H9 (cell line): ENCODE results near the gene ALDH1A1. TPM values are rescaled to one million over a fixed set of nuclear protein-coding genes. Genes with fewer than 3 reads are reported as not detected.

Source experiments
- DNase-seq: peaks from one replicate; pipeline ENCODE4 v3.0.0-alpha.2; 2017
- H2AFZ ChIP-seq: one replicate; pipeline ENCODE4 v1.6.1; 2013; ENCODE audit warnings: mild to moderate bottlenecking, low read length, control low read depth, moderate library complexity
- H2AK5ac ChIP-seq: 2 replicates; pipeline ENCODE4 v1.6.1; 2013; ENCODE audit warnings: low read length, control low read depth, mixed read lengths; ENCODE audit not compliant: insufficient read length
- H2BK120ac ChIP-seq: one replicate; pipeline ENCODE4 v1.6.1; 2013; ENCODE audit warnings: low read depth, mild to moderate bottlenecking, low read length, control low read depth, inconsistent platforms; ENCODE audit not compliant: poor library complexity, severe bottlenecking
- H2BK12ac ChIP-seq: 2 replicates; pipeline ENCODE4 v1.6.1; 2013; ENCODE audit warnings: low read length, control low read depth, mixed read lengths, low read depth; ENCODE audit not compliant: insufficient read length
- H2BK15ac ChIP-seq: 2 replicates; pipeline ENCODE4 v1.6.1; 2013; ENCODE audit warnings: low read depth, low read length, control low read depth
- H2BK20ac ChIP-seq: one replicate; pipeline ENCODE4 v1.6.1; 2013; ENCODE audit warnings: low read depth, mild to moderate bottlenecking, low read length, control low read depth, inconsistent platforms; ENCODE audit not compliant: poor library complexity, severe bottlenecking
- H2BK5ac ChIP-seq: 2 replicates; pipeline ENCODE4 v1.6.1; 2013; ENCODE audit warnings: low read length, control low read depth, mixed read lengths; ENCODE audit not compliant: insufficient read length
- H3K14ac ChIP-seq: 2 replicates; pipeline ENCODE4 v1.6.1; 2013; ENCODE audit warnings: low read length, control low read depth; ENCODE audit not compliant: insufficient read depth
- H3K18ac ChIP-seq: 2 replicates; pipeline ENCODE4 v1.6.1; 2013; ENCODE audit warnings: low read depth, mild to moderate bottlenecking, mixed read lengths, low read length, control low read depth; ENCODE audit not compliant: insufficient read length
- H3K23ac ChIP-seq: 2 replicates; pipeline ENCODE4 v1.6.1; 2013; ENCODE audit warnings: low read length, control low read depth, mixed read lengths, low read depth; ENCODE audit not compliant: insufficient read length
- H3K23me2 ChIP-seq: 2 replicates; pipeline ENCODE4 v1.6.1; 2013; ENCODE audit warnings: low read depth, mild to moderate bottlenecking, mixed read lengths, low read length, control low read depth; ENCODE audit not compliant: insufficient read length, poor library complexity, severe bottlenecking
- H3K27ac ChIP-seq: 2 replicates; pipeline ENCODE4 v1.5.1; 2013; ENCODE audit warnings: low read length, control low read depth, mixed read lengths, low read depth; ENCODE audit not compliant: insufficient read length
- H3K27me3 ChIP-seq: 2 replicates; pipeline ENCODE4 v1.6.1; 2013; ENCODE audit warnings: low read length, control low read depth, inconsistent platforms; ENCODE audit not compliant: insufficient read depth
- H3K4ac ChIP-seq: 2 replicates; pipeline ENCODE4 v1.6.1; 2013; ENCODE audit warnings: low read depth, mild to moderate bottlenecking, control low read depth, inconsistent platforms, low read length, moderate library complexity
- H3K4me1 ChIP-seq: 2 replicates; pipeline ENCODE4 v1.6.1; 2013; ENCODE audit warnings: low read length, control low read depth, inconsistent platforms; ENCODE audit not compliant: insufficient read depth
- H3K4me2 ChIP-seq: 2 replicates; pipeline ENCODE4 v1.6.1; 2013; ENCODE audit warnings: low read length, control low read depth, mixed read lengths; ENCODE audit not compliant: insufficient read length, insufficient read depth
- H3K56ac ChIP-seq: 2 replicates; pipeline ENCODE4 v1.6.1; 2013; ENCODE audit warnings: low read depth, mild to moderate bottlenecking, mixed read lengths, low read length, control low read depth; ENCODE audit not compliant: insufficient read length
- H3K79me1 ChIP-seq: 2 replicates; pipeline ENCODE4 v1.6.1; 2013; ENCODE audit warnings: low read depth, mild to moderate bottlenecking, moderate library complexity, low read length, control low read depth, inconsistent platforms; ENCODE audit not compliant: insufficient read depth, poor library complexity, severe bottlenecking
- H3K79me2 ChIP-seq: 2 replicates; pipeline ENCODE4 v1.6.1; 2013; ENCODE audit warnings: low read length, control low read depth, inconsistent platforms; ENCODE audit not compliant: insufficient read depth
- H3K9ac ChIP-seq: 2 replicates; pipeline ENCODE4 v1.6.1; 2013; ENCODE audit warnings: low read length, control low read depth, mixed read lengths; ENCODE audit not compliant: insufficient read length; ENCODE audit errors: extremely low read depth
- H3K9me3 ChIP-seq: one replicate; pipeline ENCODE4 v1.6.1; 2013; ENCODE audit warnings: low read depth, low read length, inconsistent platforms; ENCODE audit not compliant: control insufficient read depth
- H3T11ph ChIP-seq: one replicate; pipeline ENCODE4 v1.6.1; 2013; ENCODE audit warnings: mild to moderate bottlenecking, low read length, control low read depth, inconsistent platforms
- H4K20me1 ChIP-seq: one replicate; pipeline ENCODE4 v1.6.1; 2013; ENCODE audit not compliant: control insufficient read depth, insufficient read length, insufficient read depth
- H4K5ac ChIP-seq: 2 replicates; pipeline ENCODE4 v1.6.1; 2013; ENCODE audit warnings: low read depth, mild to moderate bottlenecking, mixed read lengths, low read length, control low read depth; ENCODE audit not compliant: insufficient read length
- H4K8ac ChIP-seq: replicated peaks from 2 replicates; pipeline ENCODE4 v1.6.1; 2013; ENCODE audit warnings: low read length, control low read depth, mixed read lengths, low read depth; ENCODE audit not compliant: insufficient read length
- H4K91ac ChIP-seq: 2 replicates; pipeline ENCODE4 v1.6.1; 2013; ENCODE audit warnings: low read depth, mild to moderate bottlenecking, moderate library complexity, mixed read lengths, low read length, control low read depth; ENCODE audit not compliant: insufficient read length
- H3K27ac Mint-ChIP-seq, 3 experiments: 2 replicates in 2 of 3; 3 replicates in 1 of 3; pipeline ENCODE4 v1.8.0; 2020 to 2021; ENCODE audit warnings: mixed read lengths in 3 of 3, mild to moderate bottlenecking in 1 of 3, moderate library complexity in 1 of 3
- H3K27me3 Mint-ChIP-seq: 2 replicates; pipeline ENCODE4 v1.8.0; 2021; ENCODE audit warnings: low read depth, mild to moderate bottlenecking, moderate library complexity, mixed read lengths
- H3K36me3 Mint-ChIP-seq, 3 experiments: 2 replicates in 2 of 3; 3 replicates in 1 of 3; pipeline ENCODE4 v1.8.0; 2020 to 2021; ENCODE audit warnings: low read depth in 3 of 3, mixed read lengths in 3 of 3; ENCODE audit not compliant: insufficient read depth in 1 of 3
- H3K4me1 Mint-ChIP-seq, 2 experiments: 2 replicates each; pipeline ENCODE4 v1.8.0; 2020; ENCODE audit warnings: mixed read lengths in 2 of 2
- H3K4me3 Mint-ChIP-seq, 2 experiments: 2 replicates in 1 of 2; 3 replicates in 1 of 2; pipeline ENCODE4 v1.8.0; 2020 to 2021; ENCODE audit warnings: mild to moderate bottlenecking in 2 of 2, mixed read lengths in 2 of 2, moderate library complexity in 1 of 2
- H3K9me3 Mint-ChIP-seq, 2 experiments: 2 replicates in 1 of 2; 3 replicates in 1 of 2; pipeline ENCODE4 v1.8.0; 2020; ENCODE audit warnings: mild to moderate bottlenecking in 2 of 2, mixed read lengths in 2 of 2, moderate library complexity in 1 of 2
- CTCF ChIP-seq: fragments of 200-600 bp; sonication (generic); conservative IDR thresholded peaks from 3 replicates; pipeline ENCODE4 v1.8.0; 2021; ENCODE audit warnings: antibody characterized with exemption, mild to moderate bottlenecking
- total RNA-seq: library from RNA; stranded (reverse); gene quantifications from 2 replicates; pipeline ENCODE4 v1.2.1, GENCODE V29; 2021

The ALDH1A1 gene
- total RNA-seq, 1 experiment from 2014 or later = 1.1 TPM

DNA sequence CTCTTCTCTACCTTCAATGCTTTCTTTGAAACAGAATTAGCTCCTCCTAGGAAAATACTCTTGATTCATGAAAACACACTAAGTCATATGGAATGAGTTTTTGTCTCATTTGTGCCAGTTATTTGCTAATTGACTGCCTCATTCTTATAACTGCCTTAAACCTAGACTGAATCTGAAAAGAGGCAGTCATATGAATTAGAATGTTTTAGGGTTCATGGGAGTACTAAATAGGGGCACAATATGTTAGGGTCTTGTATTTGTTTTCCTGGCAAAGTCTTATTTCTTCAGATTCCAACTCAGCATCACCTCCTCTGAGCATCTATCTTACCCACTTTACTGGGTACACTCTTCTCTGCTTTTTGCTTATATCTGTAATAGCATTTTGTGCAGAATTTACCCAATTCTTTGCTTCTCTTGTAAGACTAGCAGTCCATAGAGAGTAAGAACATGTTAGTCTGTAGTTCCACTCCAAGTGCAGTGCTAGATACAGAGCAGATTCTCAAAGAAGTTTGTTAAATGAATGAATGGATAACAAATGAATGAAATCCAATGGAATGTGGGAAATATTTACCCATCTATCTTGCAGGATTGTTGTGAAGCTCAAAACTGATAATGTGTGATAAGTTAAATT, 43.9 kb upstream of the ALDH1A1 start:
- no peak overlapping the region for H2BK5ac ChIP-seq
- no peaks in the 10 kb centered on the region for H3K79me1 ChIP-seq
- no peak overlapping the region for H2AK5ac ChIP-seq
- H2BK120ac ChIP-seq = no peak overlapping the region
- H4K5ac ChIP-seq = no peak overlapping the region
- no peak for TF ChIP-seq CTCF
- no peak overlapping the region for H3K56ac ChIP-seq
- no peak overlapping the region for H4K91ac ChIP-seq
- no peaks in the 10 kb centered on the region for H3K79me2 ChIP-seq
- no peak overlapping the region for H2AFZ ChIP-seq
- no peak overlapping the region for H3K27ac Mint-ChIP-seq
- no peaks in the 10 kb centered on the region for H3K9me3 ChIP-seq
- H3K14ac ChIP-seq = no peak overlapping the region
- peaks cover 4 to 9% of the 10 kb centered on the region in 2 experiments for H3K4me1 Mint-ChIP-seq
- H4K8ac ChIP-seq = no peak overlapping the region
- no peaks in the 10 kb centered on the region for H3K9me3 Mint-ChIP-seq
- H4K20me1 ChIP-seq = no peaks in the 10 kb centered on the region
- H3K18ac ChIP-seq = no peak overlapping the region
- no peak overlapping the region for H2BK20ac ChIP-seq
- no peak overlapping the region for H3K27ac ChIP-seq
- no peak overlapping the region for H3K4me2 ChIP-seq
- H3K23ac ChIP-seq = no peak overlapping the region
- H2BK15ac ChIP-seq = no peak overlapping the region
- DNase-seq = no peak
- H3K23me2 ChIP-seq = no peaks in the 10 kb centered on the region
- H3K4me3 Mint-ChIP-seq = no peak overlapping the region
- H3K27me3 ChIP-seq = no peaks in the 10 kb centered on the region
- no peaks in the 10 kb centered on the region for H3K4me1 ChIP-seq
- H3T11ph ChIP-seq = no peak overlapping the region
- H3K9ac ChIP-seq = no peak overlapping the region
- no peak overlapping the region for H2BK12ac ChIP-seq
- H3K36me3 Mint-ChIP-seq = no peaks in the 10 kb centered on the region
- no peaks in the 10 kb centered on the region for H3K27me3 Mint-ChIP-seq
- H3K4ac ChIP-seq = no peak overlapping the region
